GM18505 (cell line): Measurements from ENCODE around the gene VENTX.

Source experiments
- ATAC-seq: cut with Tn5 transposase; IDR thresholded peaks from one replicate; pipeline ENCODE4 v1.9.1; 2021; ENCODE audit not compliant: unreplicated experiment
- POLR2A ChIP-seq: IDR thresholded peaks from 4 replicates; pipeline ENCODE4 v1.6.1; 2011; ENCODE audit warnings: borderline replicate concordance; ENCODE audit not compliant: insufficient read depth, insufficient read length; ENCODE audit errors: extremely low read depth

The VENTX gene

GRCh38 chr10:133286366-133286765 is 48.7 kb downstream of the VENTX start:
- no peak for ATAC-seq
- TF ChIP-seq POLR2A = no peak

GRCh38 chr10:133287832-133288500 is 50.3 kb downstream of the VENTX start:
- no peak for ATAC-seq
- TF ChIP-seq POLR2A = no peak

- no peak for ATAC-seq
- no peak for TF ChIP-seq POLR2A
Observed at GRCh38 chr10:133289761-133290160, 52.1 kb downstream of the VENTX start.
